ENCODE results near the gene HMGN1. TPM values are rescaled to one million over a fixed set of nuclear protein-coding genes. Genes with fewer than 3 reads are reported as not detected.

HMGN1 gene
- total RNA-seq, 2 experiments from 2014 or later, result 380 to 409 TPM

DNA sequence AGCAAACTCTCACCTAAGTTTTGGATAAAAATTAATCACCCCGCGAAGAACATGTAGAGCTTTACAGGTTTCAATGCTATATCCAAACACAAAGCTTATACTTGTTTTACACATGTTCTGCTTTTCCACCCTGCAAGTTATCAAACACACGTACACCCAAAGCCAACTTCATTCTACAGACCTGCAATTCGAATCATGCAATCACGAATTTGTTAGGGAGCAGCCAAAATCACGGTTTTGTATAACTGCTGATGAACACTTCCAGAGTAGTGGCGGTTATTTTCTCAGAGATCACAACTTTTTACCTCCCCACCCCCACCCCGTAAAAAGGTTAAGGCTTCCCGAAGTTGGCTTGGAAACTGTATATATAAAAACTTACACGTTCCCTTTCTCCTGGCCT lies 1.4 kb downstream of the HMGN1 start:
- Mint-ChIP-seq H3K36me3 (ENCODE audit: low read depth) (peaks cover 47% of the 10 kb centered on the region), H3K4me3 (peak overlapping the region; percentile 89), H3K27me3 (ENCODE audit: low read depth) (no peaks in the 10 kb centered on the region), H3K4me1 (ENCODE audit: low read depth) (peaks cover 39% of the 10 kb centered on the region), H3K27ac (peak overlapping the region; percentile 91), H3K9me3 (ENCODE audit: insufficient read depth) (no peaks in the 10 kb centered on the region)
- ATAC-seq (no peak), DNase-seq (no peak)
- ChIA-PET POLR2A (interaction anchor here (1.0 to 4.8 kb wide), 7 partner anchors 8 to 164 kb away, joined by 3 to 77 read pairs (median 8); partner anchors contain the start of genes BRWD1 and PSMG1), CTCF (interaction anchor here (1.0 to 3.5 kb wide), 5 partner anchors 9 to 171 kb away, joined by 3 to 20 read pairs (median 4); no protein-coding TSS in a partner anchor)

DNA sequence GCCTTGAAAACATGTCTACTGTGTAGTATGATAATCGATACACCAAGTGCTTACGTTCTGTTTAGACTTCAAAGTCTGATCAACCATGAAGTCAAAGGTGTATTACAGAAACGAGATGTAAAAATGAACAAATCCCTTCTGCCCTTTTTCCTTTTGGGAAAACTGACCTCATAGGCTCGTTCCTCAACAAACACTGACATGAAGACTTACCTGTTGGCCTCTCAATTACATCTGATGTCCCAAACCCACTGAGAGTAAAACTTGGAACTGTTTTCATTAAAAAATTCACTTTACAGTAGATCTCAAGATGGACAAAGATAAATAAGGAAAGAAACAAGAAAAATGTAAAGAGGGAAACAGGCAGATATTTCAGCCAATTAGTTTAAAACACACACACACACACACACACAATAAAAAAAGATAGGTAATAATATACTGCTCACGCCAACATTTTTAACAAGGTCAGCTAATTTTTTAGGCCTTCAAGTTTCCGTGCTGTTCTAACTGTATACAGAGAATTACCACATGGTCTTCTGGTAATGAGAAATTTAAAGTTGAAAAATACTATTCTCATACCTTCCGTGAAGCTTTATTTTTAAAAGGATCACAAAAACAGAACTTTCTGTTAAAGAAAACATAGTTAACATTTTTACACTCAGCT lies 2.1 kb downstream of the HMGN1 start:
- Mint-ChIP-seq H3K27ac (peak overlapping the region; percentile 62), H3K9me3 (ENCODE audit: insufficient read depth) (no peaks in the 10 kb centered on the region), H3K4me1 (ENCODE audit: low read depth) (peaks cover 39% of the 10 kb centered on the region), H3K36me3 (ENCODE audit: low read depth) (peaks cover 53% of the 10 kb centered on the region), H3K27me3 (ENCODE audit: low read depth) (no peaks in the 10 kb centered on the region), H3K4me3 (peak overlapping the region; percentile 89)
- ChIA-PET POLR2A (interaction anchor here (1.7 to 4.8 kb wide), 3 partner anchors 33 to 163 kb away, joined by 13 to 77 read pairs (median 24); partner anchors contain the start of genes BRWD1 and PSMG1), CTCF (interaction anchor here (1.0 to 3.5 kb wide), 3 partner anchors 27 to 170 kb away, joined by 3 to 20 read pairs (median 4); no protein-coding TSS in a partner anchor)
- no peak for ATAC-seq
- no peak for DNase-seq

DNA sequence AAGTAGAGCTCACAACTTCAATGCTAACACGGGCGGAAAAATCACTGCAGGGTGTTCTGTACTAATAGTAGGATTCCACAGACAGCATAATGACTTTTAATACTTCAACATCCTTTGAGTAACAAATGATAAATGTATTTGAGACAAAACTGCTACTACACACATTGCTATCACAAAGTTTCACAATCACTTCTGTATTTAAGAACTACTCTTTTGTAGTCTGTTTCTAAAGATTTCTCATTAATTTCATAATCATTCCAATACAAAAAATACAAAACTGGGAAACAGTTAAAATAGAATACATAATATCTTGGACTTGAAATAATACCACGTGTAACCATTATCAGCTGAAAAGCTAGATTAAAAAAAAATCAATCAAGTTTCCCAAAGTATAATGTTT lies 2.7 kb downstream of the HMGN1 start:
- no peaks in the 10 kb centered on the region for H3K27me3 Mint-ChIP-seq (ENCODE audit: low read depth)
- H3K36me3 Mint-ChIP-seq (ENCODE audit: low read depth), result peaks cover 59% of the 10 kb centered on the region
- CTCF ChIA-PET, result interaction anchor here (1.3 kb wide), 1 partner anchor 169 kb away, joined by 3 read pairs; no protein-coding TSS in a partner anchor
- no peaks in the 10 kb centered on the region for H3K9me3 Mint-ChIP-seq (ENCODE audit: insufficient read depth)
- ATAC-seq (no peak), DNase-seq (no peak)
- peaks cover 39% of the 10 kb centered on the region for H3K4me1 Mint-ChIP-seq (ENCODE audit: low read depth)
- H3K27ac Mint-ChIP-seq, result peak overlapping the region; percentile 62
- peak overlapping the region; percentile 89 for H3K4me3 Mint-ChIP-seq
- POLR2A ChIA-PET, result interaction anchor here (1.1 to 4.8 kb wide), 2 partner anchors 33 to 52 kb away, joined by 4 to 77 read pairs; partner anchors contain the start of gene BRWD1

DNA sequence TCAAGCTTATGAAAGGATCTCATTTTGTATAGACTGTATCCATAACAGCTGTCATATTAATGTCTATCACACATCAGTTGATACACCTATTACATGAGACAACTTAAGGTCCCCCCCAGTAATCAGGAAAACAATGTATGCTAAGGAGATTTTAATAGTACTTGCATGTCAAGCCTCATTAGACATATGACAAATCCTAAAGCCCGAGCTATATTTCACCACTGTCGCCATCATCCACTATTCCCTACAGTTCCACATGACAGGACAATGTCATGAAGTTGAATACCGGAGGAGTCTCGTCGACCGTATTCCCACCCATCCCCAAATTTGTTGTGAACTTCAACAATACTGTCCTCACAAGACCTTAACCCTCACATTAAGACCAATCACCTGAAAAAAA lies 3.4 kb downstream of the HMGN1 start:
- Mint-ChIP-seq H3K9me3 (ENCODE audit: insufficient read depth) (no peaks in the 10 kb centered on the region), H3K36me3 (ENCODE audit: low read depth) (peaks cover 64% of the 10 kb centered on the region), H3K27me3 (ENCODE audit: low read depth) (no peaks in the 10 kb centered on the region), H3K27ac (no peak overlapping the region), H3K4me1 (ENCODE audit: low read depth) (peaks cover 36% of the 10 kb centered on the region), H3K4me3 (no peak overlapping the region)
- ATAC-seq (no peak), DNase-seq (no peak)
- POLR2A ChIA-PET, result interaction anchor here (1.1 to 4.8 kb wide), 2 partner anchors 32 to 52 kb away, joined by 4 to 77 read pairs; partner anchors contain the start of gene BRWD1
- CTCF ChIA-PET, result interaction anchor here (1.0 kb wide), 1 partner anchor 96 kb away, joined by 4 read pairs; no protein-coding TSS in a partner anchor

DNA sequence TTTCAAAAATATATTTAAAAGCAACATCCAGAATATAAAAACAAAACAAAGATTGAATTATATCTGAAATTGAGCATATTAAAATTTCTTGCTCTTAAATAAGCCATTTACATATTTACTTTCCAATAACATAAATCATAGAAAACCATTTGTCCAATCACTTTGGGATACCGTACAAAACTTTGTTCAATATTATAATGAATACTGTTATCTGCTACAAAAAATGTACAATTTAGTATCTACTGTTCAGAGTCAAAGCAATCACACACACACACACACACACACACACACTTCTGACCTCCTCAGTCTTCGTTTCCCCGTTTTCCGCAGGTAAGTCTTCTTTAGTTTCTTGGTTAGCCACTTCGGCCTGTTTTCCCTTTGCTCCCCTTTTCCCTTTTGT lies 4.0 kb downstream of the HMGN1 start:
- Mint-ChIP-seq H3K27ac (no peak overlapping the region), H3K27me3 (ENCODE audit: low read depth) (no peaks in the 10 kb centered on the region), H3K36me3 (ENCODE audit: low read depth) (peaks cover 64% of the 10 kb centered on the region), H3K4me3 (no peak overlapping the region), H3K9me3 (ENCODE audit: insufficient read depth) (no peaks in the 10 kb centered on the region), H3K4me1 (ENCODE audit: low read depth) (peaks cover 30% of the 10 kb centered on the region)
- ATAC-seq (no peak), DNase-seq (no peak)
- ChIA-PET CTCF (interaction anchor here (1.0 kb wide), 1 partner anchor 96 kb away, joined by 4 read pairs; no protein-coding TSS in a partner anchor), POLR2A (no interaction called here)

DNA sequence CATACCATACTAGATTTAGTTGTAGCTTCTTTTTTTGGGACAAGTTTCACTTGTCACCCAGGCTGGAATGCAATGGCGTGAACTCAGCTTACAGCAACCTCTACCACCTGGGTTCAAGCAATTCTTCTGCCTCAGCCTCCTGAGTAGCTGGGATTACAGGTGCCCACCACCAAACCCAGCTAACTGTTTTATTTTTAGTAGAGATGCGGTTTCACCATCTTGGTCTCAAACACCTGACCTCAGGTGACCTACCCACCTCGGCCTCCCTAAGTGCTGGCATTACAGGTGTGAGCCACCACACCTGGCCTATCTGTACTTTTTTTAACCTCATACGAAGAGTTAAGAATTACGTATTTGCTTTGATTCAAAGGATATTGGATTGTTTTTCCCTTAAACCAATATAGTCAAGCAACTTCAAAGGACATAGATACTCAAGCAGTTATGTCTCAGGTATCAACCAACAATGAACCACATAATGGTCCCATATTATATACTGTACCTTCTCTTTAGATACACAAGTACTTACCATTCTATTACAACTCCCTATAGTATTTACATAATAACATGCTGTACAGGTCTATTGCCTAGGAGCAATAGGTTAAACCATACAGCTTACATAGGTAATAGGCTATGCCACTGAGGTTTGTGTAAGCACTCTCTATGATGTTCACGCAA lies 7.5 kb downstream of the HMGN1 start:
- peaks cover 48% of the 10 kb centered on the region for H3K36me3 Mint-ChIP-seq (ENCODE audit: low read depth)

DNA sequence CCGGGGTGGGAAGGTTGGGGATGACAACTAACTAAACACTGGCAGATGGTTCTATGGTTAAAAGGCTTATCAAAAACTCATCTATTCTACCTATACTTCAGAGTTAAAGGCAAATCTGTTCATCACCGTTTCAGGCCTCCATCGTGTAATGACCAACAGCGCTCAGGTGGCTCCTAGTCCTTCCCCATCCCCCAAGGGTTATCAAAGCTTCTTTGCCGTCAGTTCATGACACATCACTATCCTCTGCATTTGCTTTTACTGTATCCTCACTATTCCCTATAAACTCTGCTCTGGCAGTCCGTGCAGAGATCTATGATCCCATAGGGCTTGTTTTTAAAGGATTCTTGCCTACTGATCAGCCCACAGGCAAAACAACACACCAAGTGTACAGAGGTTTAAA lies 8.2 kb downstream of the HMGN1 start:
- H3K27ac Mint-ChIP-seq, result no peak overlapping the region
- H3K36me3 Mint-ChIP-seq (ENCODE audit: low read depth), result peaks cover 41% of the 10 kb centered on the region
- ATAC-seq, result no peak
- no peaks in the 10 kb centered on the region for H3K9me3 Mint-ChIP-seq (ENCODE audit: insufficient read depth)
- no peak for DNase-seq
- no peaks in the 10 kb centered on the region for H3K27me3 Mint-ChIP-seq (ENCODE audit: low read depth)
- no peak overlapping the region for H3K4me3 Mint-ChIP-seq
- ChIA-PET POLR2A (no interaction called here), CTCF (no interaction called here)
- H3K4me1 Mint-ChIP-seq (ENCODE audit: low read depth), result peaks cover 11% of the 10 kb centered on the region

More for the DNA sequence above, 7.5 kb downstream of the HMGN1 start:
- H3K4me3 Mint-ChIP-seq, result no peak overlapping the region
- POLR2A ChIA-PET, result no interaction called here
- CTCF ChIA-PET, result no interaction called here
- no peak for ATAC-seq
- no peaks in the 10 kb centered on the region for H3K9me3 Mint-ChIP-seq (ENCODE audit: insufficient read depth)
- no peak for DNase-seq
- peaks cover 18% of the 10 kb centered on the region for H3K4me1 Mint-ChIP-seq (ENCODE audit: low read depth)
- H3K27ac Mint-ChIP-seq, result no peak overlapping the region
- H3K27me3 Mint-ChIP-seq (ENCODE audit: low read depth), result no peaks in the 10 kb centered on the region

DNA sequence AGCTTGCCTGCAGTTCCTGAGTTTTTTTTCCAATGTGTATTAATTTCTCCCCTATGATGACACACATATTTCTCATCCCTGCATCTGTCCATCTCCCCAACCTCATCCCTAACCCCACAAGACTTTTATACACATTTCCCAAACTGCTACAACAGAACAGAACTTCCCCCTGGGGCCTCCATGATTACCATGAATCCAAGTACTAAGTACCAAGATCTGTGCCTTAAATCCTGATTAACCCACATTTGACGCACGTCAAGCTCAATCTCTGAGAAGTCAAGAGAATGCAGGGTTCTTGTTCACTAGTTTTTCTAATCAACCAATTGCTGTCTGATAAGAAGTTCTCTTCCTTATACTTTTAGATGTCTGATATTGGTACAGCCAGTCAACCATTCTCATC lies 9.7 kb downstream of the HMGN1 start:
- Mint-ChIP-seq H3K9me3 (ENCODE audit: insufficient read depth) (no peaks in the 10 kb centered on the region), H3K27ac (no peak overlapping the region), H3K36me3 (ENCODE audit: low read depth) (peaks cover 29% of the 10 kb centered on the region), H3K4me3 (no peak overlapping the region), H3K27me3 (ENCODE audit: low read depth) (no peaks in the 10 kb centered on the region), H3K4me1 (ENCODE audit: low read depth) (no peaks in the 10 kb centered on the region)
- DNase-seq (no peak), ATAC-seq (no peak)
- POLR2A ChIA-PET, result interaction anchor here (1.0 to 1.7 kb wide), 2 partner anchors 9 to 10 kb away, joined by 3 to 6 read pairs; no protein-coding TSS in a partner anchor
- CTCF ChIA-PET, result interaction anchor here (0.8 kb wide), 1 partner anchor 9 kb away, joined by 4 read pairs; no protein-coding TSS in a partner anchor

DNA sequence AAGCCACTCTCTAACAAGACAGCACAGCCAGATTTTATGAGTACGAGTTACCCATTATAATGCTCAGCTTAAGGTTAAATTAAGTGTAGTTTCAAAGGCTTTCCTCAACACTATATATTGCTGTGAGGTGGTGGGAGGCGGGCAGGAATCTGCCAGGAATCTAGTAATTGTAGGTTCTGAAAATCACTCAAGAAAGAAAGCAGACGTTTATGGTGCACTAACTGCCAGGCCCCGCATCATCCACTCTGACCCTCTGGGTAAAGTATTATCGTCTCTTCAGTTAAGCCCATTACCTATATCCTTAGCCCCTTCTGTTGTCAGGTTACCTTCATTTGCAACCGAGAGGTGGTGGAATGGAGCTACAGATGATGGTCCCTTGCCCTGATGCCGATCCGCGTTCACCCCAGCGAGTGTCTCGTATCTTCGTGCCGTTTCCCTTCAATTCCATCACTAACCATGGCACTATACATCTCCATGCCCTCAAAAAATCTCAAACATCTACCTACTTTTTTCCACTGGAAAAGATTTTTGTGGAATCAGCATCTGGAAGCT lies 12.4 kb downstream of the HMGN1 start:
- no peaks in the 10 kb centered on the region for H3K4me1 Mint-ChIP-seq (ENCODE audit: low read depth)
- ATAC-seq (no peak), DNase-seq (no peak)
- peaks cover 6% of the 10 kb centered on the region for H3K27me3 Mint-ChIP-seq (ENCODE audit: low read depth)
- peaks cover 9% of the 10 kb centered on the region for H3K36me3 Mint-ChIP-seq (ENCODE audit: low read depth)
- H3K9me3 Mint-ChIP-seq (ENCODE audit: insufficient read depth), result no peaks in the 10 kb centered on the region
- ChIA-PET CTCF (no interaction called here), POLR2A (interaction anchor here (1.4 kb wide), 1 partner anchor 46 kb away, joined by 3 read pairs; no protein-coding TSS in a partner anchor)
- H3K4me3 Mint-ChIP-seq, result no peak overlapping the region
- no peak overlapping the region for H3K27ac Mint-ChIP-seq

DNA sequence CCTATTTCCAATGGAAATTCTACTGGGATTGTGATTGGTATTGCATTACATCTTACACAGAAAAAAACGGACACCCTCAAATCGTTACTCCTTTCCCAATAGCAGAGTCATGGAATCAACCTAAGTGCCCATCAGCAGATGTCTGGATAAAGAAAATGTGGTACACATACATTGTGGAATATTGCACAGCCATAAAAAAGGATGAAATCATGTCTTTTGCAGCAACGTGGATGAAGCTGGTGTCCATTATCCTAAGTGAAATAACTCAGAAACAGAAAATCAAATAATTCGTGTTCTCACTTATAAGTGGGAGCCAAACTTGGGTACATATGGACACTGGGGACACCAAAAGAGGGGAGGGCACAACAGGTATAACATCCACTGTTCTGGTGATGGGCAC lies 14.3 kb downstream of the HMGN1 start:
- ATAC-seq (no peak), DNase-seq (no peak)
- ChIA-PET POLR2A (no interaction called here), CTCF (interaction anchor here (0.5 kb wide), 1 partner anchor 101 kb away, joined by 3 read pairs; no protein-coding TSS in a partner anchor)
- Mint-ChIP-seq H3K27ac (no peak overlapping the region), H3K27me3 (ENCODE audit: low read depth) (peaks cover 7% of the 10 kb centered on the region), H3K4me3 (no peak overlapping the region), H3K9me3 (ENCODE audit: insufficient read depth) (no peaks in the 10 kb centered on the region), H3K4me1 (ENCODE audit: low read depth) (no peaks in the 10 kb centered on the region), H3K36me3 (ENCODE audit: low read depth) (no peaks in the 10 kb centered on the region)

DNA sequence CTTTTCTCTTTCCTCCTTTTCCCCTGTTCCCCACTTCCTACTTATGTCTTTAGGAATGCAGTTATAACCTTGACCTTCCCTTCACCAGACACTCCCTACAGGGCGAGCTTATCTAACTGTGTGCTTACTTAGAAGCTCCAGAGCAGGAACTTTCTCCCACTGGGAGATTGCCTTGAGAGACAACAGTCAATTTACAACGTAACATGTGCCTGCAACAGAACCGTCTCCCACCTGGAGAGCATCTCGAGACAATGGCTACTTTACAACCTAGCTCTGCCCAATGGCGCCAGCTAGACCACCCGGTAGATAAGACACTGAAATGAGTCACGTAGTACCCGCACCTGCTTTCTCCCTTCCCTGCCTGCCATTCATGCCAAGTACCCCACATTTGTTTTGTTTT lies 16.7 kb downstream of the HMGN1 start:
- H3K36me3 Mint-ChIP-seq (ENCODE audit: low read depth), result no peaks in the 10 kb centered on the region
- no peak overlapping the region for H3K4me3 Mint-ChIP-seq
- ChIA-PET POLR2A (no interaction called here), CTCF (interaction anchor here (0.8 kb wide), 1 partner anchor 354 kb away, joined by 3 read pairs; no protein-coding TSS in a partner anchor)
- DNase-seq (no peak), ATAC-seq (no peak)
- H3K9me3 Mint-ChIP-seq (ENCODE audit: insufficient read depth), result no peaks in the 10 kb centered on the region
- H3K27ac Mint-ChIP-seq, result no peak overlapping the region
- no peaks in the 10 kb centered on the region for H3K4me1 Mint-ChIP-seq (ENCODE audit: low read depth)
- H3K27me3 Mint-ChIP-seq (ENCODE audit: low read depth), result peaks cover 9% of the 10 kb centered on the region

All from activated CD8-positive, alpha-beta T cell treated with anti-CD3 and anti-CD28 coated beads, Interleukin-2, amount 10 ng/mL, durations not matched to agents 7 days and 5 days (primary cell).